Neutrophil (primary cell): ENCODE data around the gene BCAS3.

Experiments used
- H3K27ac ChIP-seq: fragments of 200-600 bp; sonication (generic); 2 replicates; pipeline ENCODE4 v1.5.1; 2016; ENCODE audit warnings: mild to moderate bottlenecking, moderate library complexity
- H3K27me3 ChIP-seq: fragments of 200-600 bp; sonication (generic); 2 replicates; pipeline ENCODE4 v1.6.0; 2016; ENCODE audit warnings: mild to moderate bottlenecking
- H3K36me3 ChIP-seq: fragments of 200-600 bp; sonication (generic); 2 replicates; pipeline ENCODE4 v1.5.1; 2017
- H3K4me1 ChIP-seq, 2 experiments: fragments of 200-600 bp in 1 of 2; sonication (generic) in 1 of 2; 1 replicate in 1 of 2; 2 replicates in 1 of 2; pipeline versions ENCODE4 v1.5.1 to v1.6.1; 2013 to 2016; ENCODE audit warnings: low read depth in 1 of 2, low read length in 1 of 2, mild to moderate bottlenecking in 1 of 2, moderate library complexity in 1 of 2; ENCODE audit not compliant: control insufficient read depth in 1 of 2, insufficient read depth in 1 of 2
- H3K4me3 ChIP-seq, 2 experiments: fragments of 200-600 bp in 1 of 2; sonication (generic) in 1 of 2; 1 replicate in 1 of 2; 2 replicates in 1 of 2; pipeline ENCODE4 v1.5.1; 2013 to 2016; ENCODE audit warnings: low read depth in 1 of 2, low read length in 1 of 2, mild to moderate bottlenecking in 1 of 2, moderate library complexity in 1 of 2
- H3K9me3 ChIP-seq: fragments of 200-600 bp; sonication (generic); 2 replicates; pipeline ENCODE4 v1.5.1; 2016
- CTCF ChIP-seq: fragments of 200-600 bp; sonication (generic); IDR thresholded peaks from 2 replicates; pipeline ENCODE4 v1.5.1; 2016; ENCODE audit warnings: antibody characterized with exemption

BCAS3 gene

GRCh38 chr17:61369751-61370150 lies 692.1 kb downstream of the BCAS3 start:
- no peak for TF ChIP-seq CTCF
- no peak overlapping the region for H3K27ac ChIP-seq

GRCh38 chr17:61371179-61371578 lies 693.5 kb downstream of the BCAS3 start:
- TF ChIP-seq CTCF, result no peak
- no peaks in the 10 kb centered on the region for H3K9me3 ChIP-seq
- no peaks in the 10 kb centered on the region for H3K27me3 ChIP-seq
- H3K36me3 ChIP-seq, result no peaks in the 10 kb centered on the region
- H3K4me1 ChIP-seq, result peaks cover 11 to 12% of the 10 kb centered on the region in 2 experiments
- H3K4me3 ChIP-seq, result no peak overlapping the region
- H3K27ac ChIP-seq, result no peak overlapping the region

More at GRCh38 chr17:61369751-61370150, 692.1 kb downstream of the BCAS3 start:
- H3K9me3 ChIP-seq, result no peaks in the 10 kb centered on the region
- no peak overlapping the region for H3K4me3 ChIP-seq
- peaks cover 11 to 12% of the 10 kb centered on the region in 2 experiments for H3K4me1 ChIP-seq
- H3K27me3 ChIP-seq, result no peaks in the 10 kb centered on the region
- no peaks in the 10 kb centered on the region for H3K36me3 ChIP-seq

- peaks cover 11 to 12% of the 10 kb centered on the region in 2 experiments for H3K4me1 ChIP-seq
- no peak for TF ChIP-seq CTCF
- H3K27ac ChIP-seq, result no peak overlapping the region
- H3K4me3 ChIP-seq, result no peak overlapping the region
- H3K27me3 ChIP-seq, result no peaks in the 10 kb centered on the region
- no peaks in the 10 kb centered on the region for H3K9me3 ChIP-seq
- H3K36me3 ChIP-seq, result no peaks in the 10 kb centered on the region
Observed at GRCh38 chr17:61371606-61372005, 694.0 kb downstream of the BCAS3 start.

- no peaks in the 10 kb centered on the region for H3K36me3 ChIP-seq
- no peak overlapping the region for H3K27ac ChIP-seq
- no peak for TF ChIP-seq CTCF
- H3K9me3 ChIP-seq, result no peaks in the 10 kb centered on the region
- no peak overlapping the region for H3K4me3 ChIP-seq
- peaks cover 11 to 12% of the 10 kb centered on the region in 2 experiments for H3K4me1 ChIP-seq
- no peaks in the 10 kb centered on the region for H3K27me3 ChIP-seq
Observed at GRCh38 chr17:61372436-61372835, 694.8 kb downstream of the BCAS3 start.

GRCh38 chr17:61376931-61377838 lies 699.5 kb downstream of the BCAS3 start:
- H3K27ac ChIP-seq, result no peak overlapping the region
- H3K9me3 ChIP-seq, result no peaks in the 10 kb centered on the region
- peaks cover 11 to 12% of the 10 kb centered on the region in 2 experiments for H3K4me1 ChIP-seq
- no peak for TF ChIP-seq CTCF
- no peaks in the 10 kb centered on the region for H3K27me3 ChIP-seq
- H3K4me3 ChIP-seq, result no peak overlapping the region
- no peaks in the 10 kb centered on the region for H3K36me3 ChIP-seq
